Neural progenitor cell (in vitro differentiated cells): Measurements from ENCODE around the gene GTPBP1.

Source experiments
- CTCF ChIP-seq: fragments of 200-600 bp; sonication (generic); IDR thresholded peaks from 2 replicates; pipeline ENCODE4 v1.5.1; 2017; ENCODE audit warnings: antibody characterized with exemption, mild to moderate bottlenecking
- EZH2 ChIP-seq: fragments of 200-600 bp; sonication (generic); IDR thresholded peaks from 2 replicates; pipeline ENCODE4 v1.6.1; 2017; ENCODE audit warnings: antibody characterized with exemption, mild to moderate bottlenecking, moderate library complexity
- EZH2phosphoT487 ChIP-seq: fragments of 200-600 bp; sonication (generic); IDR thresholded peaks from 2 replicates; pipeline ENCODE4 v1.6.1; 2017; ENCODE audit warnings: antibody characterized with exemption

- TF ChIP-seq EZH2 (no peak), CTCF (no peak), EZH2phosphoT487 (no peak)
Measured at GRCh38 chr22:38712486-38713207, 6.9 kb downstream of the GTPBP1 start.
